Natural killer cell (primary cell): ENCODE data around the gene ZPR1. TPM values are rescaled to one million over a fixed set of nuclear protein-coding genes. Genes with fewer than 3 reads are reported as not detected.

Experiments used
- ATAC-seq, 3 donors: fragments of 150-1000 bp in 2 of 3; fragments of 200-7000 bp in 1 of 3; cut with Tn5 transposase; 1 replicate in 1 of 3; 2 replicates in 2 of 3; pipeline ENCODE4 v1.10.0; 2021; ENCODE audit warnings: mild to moderate bottlenecking in 2 of 3, moderate library complexity in 2 of 3
- DNase-seq, 2 donors: peaks; one replicate each; pipeline versions ENCODE4 v3.0.0 to v3.0.0-alpha.2; 2013 to 2021; ENCODE audit warnings: mixed read lengths in 1 of 2
- H3K27ac ChIP-seq: one replicate; pipeline ENCODE4 v1.5.1; 2013; ENCODE audit warnings: mild to moderate bottlenecking, low read length
- H3K27me3 ChIP-seq: one replicate; pipeline ENCODE4 v1.6.1; 2013; ENCODE audit warnings: low read length; ENCODE audit not compliant: control insufficient read depth, insufficient read depth
- H3K36me3 ChIP-seq: one replicate; pipeline ENCODE4 v1.6.1; 2013; ENCODE audit warnings: low read length; ENCODE audit not compliant: control insufficient read depth, insufficient read depth
- H3K4me1 ChIP-seq: one replicate; pipeline ENCODE4 v1.6.1; 2013; ENCODE audit warnings: low read length; ENCODE audit not compliant: control insufficient read depth, insufficient read depth
- H3K4me3 ChIP-seq: one replicate; pipeline ENCODE4 v1.5.1; 2013; ENCODE audit warnings: low read length
- H3K9me3 ChIP-seq: one replicate; pipeline ENCODE4 v1.6.1; 2013; ENCODE audit warnings: low read length; ENCODE audit not compliant: control insufficient read depth, insufficient read depth
- H3K27ac Mint-ChIP-seq, 2 donors: one replicate each; pipeline ENCODE4 v1.8.0; 2022; ENCODE audit warnings: mild to moderate bottlenecking in 2 of 2, mixed read lengths in 2 of 2, moderate library complexity in 1 of 2
- H3K27me3 Mint-ChIP-seq, 2 donors: one replicate each; pipeline ENCODE4 v1.8.0; 2022; ENCODE audit warnings: low read depth in 2 of 2, mixed read lengths in 2 of 2
- H3K36me3 Mint-ChIP-seq: one replicate; pipeline ENCODE4 v1.8.0; 2022; ENCODE audit warnings: mixed read lengths
- H3K4me1 Mint-ChIP-seq, 2 donors: one replicate each; pipeline ENCODE4 v1.8.0; 2022; ENCODE audit warnings: mixed read lengths in 2 of 2
- H3K4me3 Mint-ChIP-seq: one replicate; pipeline ENCODE4 v1.8.0; 2022; ENCODE audit warnings: mild to moderate bottlenecking, moderate library complexity, mixed read lengths
- H3K9me3 Mint-ChIP-seq, 2 donors: one replicate each; pipeline ENCODE4 v1.8.0; 2022; ENCODE audit warnings: mixed read lengths in 2 of 2
- WGBS: methylation state at CpG from one replicate; pipeline ENCODE4 v1.1.7; 2013; ENCODE audit warnings: missing lambda C conversion rate; ENCODE audit not compliant: insufficient coverage; 5-methylcytosine and 5-hydroxymethylcytosine counted together
- intact Hi-C: fragments of 100-400 bp; cut with micrococcal nuclease; formaldehyde crosslinking; loops from one replicate; pipeline ENCODE4 v1.14.2; 2022
- total RNA-seq, 4 donors: library from RNA; stranded (reverse); fragments of 120-200 nt in 1 of 4; gene quantifications; one replicate each; pipeline versions ENCODE4 v1.2.3 to v1.2.4, GENCODE V29; 2013 to 2022
- TF ChIP-seq, protein P1 (sequence below): fragments of 200-600 bp; IDR thresholded peaks from one replicate; pipeline ENCODE4 v1.8.0; 2022; ENCODE audit warnings: antibody characterized with exemption

ZPR1 gene
- total RNA-seq, 3 donors from 2014 or later (not counting 1 experiment from before 2014, with no cell fraction given): 92.0 to 107 (median 92.6) TPM

DNA sequence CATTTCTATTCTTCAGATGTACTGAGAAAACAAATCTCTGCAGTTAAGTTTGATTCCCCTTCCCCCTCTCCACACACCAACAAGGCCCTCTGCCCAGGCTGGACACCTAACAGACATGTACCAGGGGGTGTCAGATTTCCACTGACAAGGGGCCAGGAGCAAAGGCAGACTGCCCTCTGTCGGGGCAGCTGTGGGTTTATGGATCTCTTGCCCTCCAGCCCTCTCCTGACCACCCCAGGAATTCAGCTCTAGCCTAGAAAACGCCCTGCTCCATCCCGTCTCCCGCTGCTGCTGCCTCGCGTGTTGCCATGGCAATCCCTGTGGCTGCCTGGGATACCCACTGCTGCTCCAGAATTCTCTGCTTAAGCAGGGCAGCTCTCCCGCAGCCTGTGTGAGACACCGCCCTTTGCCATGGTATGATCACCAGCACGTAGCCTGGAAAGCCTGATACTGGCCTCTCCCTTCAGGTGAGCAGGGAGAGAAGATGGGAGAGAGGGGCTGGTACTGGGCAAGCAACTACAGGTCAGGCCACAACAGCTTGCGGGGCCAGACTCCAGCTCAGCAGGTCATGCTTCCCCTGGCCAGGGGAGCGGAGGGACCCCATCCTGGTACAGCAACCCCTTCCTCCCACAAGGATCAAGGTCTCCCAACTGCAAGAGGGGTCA, 56.6 kb downstream of the ZPR1 start:
- H3K27me3 ChIP-seq: no peaks in the 10 kb centered on the region
- intact Hi-C loops: loop anchor here (5.0 kb wide), 2 partner anchors 106 to 496 kb away; partner anchors contain the start of gene APOA1
- H3K27ac ChIP-seq: no peak overlapping the region
- TF ChIP-seq, protein P1, sequence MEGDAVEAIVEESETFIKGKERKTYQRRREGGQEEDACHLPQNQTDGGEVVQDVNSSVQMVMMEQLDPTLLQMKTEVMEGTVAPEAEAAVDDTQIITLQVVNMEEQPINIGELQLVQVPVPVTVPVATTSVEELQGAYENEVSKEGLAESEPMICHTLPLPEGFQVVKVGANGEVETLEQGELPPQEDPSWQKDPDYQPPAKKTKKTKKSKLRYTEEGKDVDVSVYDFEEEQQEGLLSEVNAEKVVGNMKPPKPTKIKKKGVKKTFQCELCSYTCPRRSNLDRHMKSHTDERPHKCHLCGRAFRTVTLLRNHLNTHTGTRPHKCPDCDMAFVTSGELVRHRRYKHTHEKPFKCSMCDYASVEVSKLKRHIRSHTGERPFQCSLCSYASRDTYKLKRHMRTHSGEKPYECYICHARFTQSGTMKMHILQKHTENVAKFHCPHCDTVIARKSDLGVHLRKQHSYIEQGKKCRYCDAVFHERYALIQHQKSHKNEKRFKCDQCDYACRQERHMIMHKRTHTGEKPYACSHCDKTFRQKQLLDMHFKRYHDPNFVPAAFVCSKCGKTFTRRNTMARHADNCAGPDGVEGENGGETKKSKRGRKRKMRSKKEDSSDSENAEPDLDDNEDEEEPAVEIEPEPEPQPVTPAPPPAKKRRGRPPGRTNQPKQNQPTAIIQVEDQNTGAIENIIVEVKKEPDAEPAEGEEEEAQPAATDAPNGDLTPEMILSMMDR: no peak
- H3K4me3 ChIP-seq: no peak overlapping the region
- Mint-ChIP-seq H3K36me3 (no peaks in the 10 kb centered on the region), H3K9me3 (no peaks in the 10 kb centered on the region), H3K27ac (no peak overlapping the region), H3K27me3 (peaks cover 0 to 9% of the 10 kb centered on the region in 2 donors), H3K4me3 (no peak overlapping the region), H3K4me1 (peaks cover 12 to 16% of the 10 kb centered on the region in 2 donors)
- 91% methylated on average over 10 of the region's 11 CpGs for WGBS
- ATAC-seq (no peak), DNase-seq (no peak)
- H3K9me3 ChIP-seq: no peaks in the 10 kb centered on the region
- H3K4me1 ChIP-seq: peaks cover 7% of the 10 kb centered on the region
- no peaks in the 10 kb centered on the region for H3K36me3 ChIP-seq

DNA sequence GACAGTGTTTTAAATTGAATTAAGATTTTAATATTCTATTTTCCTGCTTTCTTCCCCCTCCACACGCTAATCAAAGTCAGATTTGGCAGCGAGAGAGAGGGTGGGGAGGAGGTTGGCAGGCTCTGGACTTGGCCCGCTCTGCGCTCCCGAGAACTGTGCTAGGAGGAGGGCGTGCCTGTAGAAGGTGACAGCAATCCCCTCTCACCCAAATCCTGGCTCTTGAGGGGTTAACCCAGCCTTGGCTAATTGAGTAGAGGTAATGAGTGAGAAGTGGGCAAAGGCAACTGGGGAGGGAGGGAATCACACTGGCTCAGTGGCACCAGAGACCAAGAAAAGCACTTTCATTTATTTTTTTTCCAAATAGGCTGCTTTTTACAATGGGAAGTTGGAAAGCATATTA, 57.2 kb downstream of the ZPR1 start:
- Mint-ChIP-seq H3K27ac (no peak overlapping the region), H3K36me3 (no peaks in the 10 kb centered on the region), H3K4me3 (no peak overlapping the region), H3K27me3 (peaks cover 0 to 9% of the 10 kb centered on the region in 2 donors), H3K9me3 (no peaks in the 10 kb centered on the region), H3K4me1 (peaks cover 12 to 16% of the 10 kb centered on the region in 2 donors)
- Histone ChIP-seq H3K27ac (no peak overlapping the region), H3K9me3 (no peaks in the 10 kb centered on the region), H3K4me1 (peaks cover 7% of the 10 kb centered on the region), H3K36me3 (no peaks in the 10 kb centered on the region), H3K27me3 (no peaks in the 10 kb centered on the region), H3K4me3 (no peak overlapping the region)
- WGBS: 80% methylated on average over 1 of the region's 6 CpGs
- intact Hi-C loops: loop anchor here (5.0 kb wide), 2 partner anchors 107 to 497 kb away; partner anchors contain the start of gene APOA1
- TF ChIP-seq, protein P1: no peak
- DNase-seq (no peak), ATAC-seq (no peak)

DNA sequence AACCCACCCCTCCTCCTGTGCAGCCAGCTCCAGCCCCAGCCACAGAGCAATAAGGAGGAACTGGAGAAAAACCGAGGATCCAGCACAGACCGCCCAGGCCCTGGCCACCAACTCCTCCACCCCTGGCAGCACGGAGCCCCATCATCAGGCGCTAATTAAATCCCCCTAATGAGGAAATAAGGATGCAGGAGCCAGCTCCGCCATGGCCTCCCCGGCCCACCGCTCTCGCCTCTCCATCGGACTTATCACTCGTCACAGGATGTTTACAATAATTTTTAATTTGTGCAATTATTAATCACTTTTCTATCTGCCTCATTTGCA, 57.6 kb downstream of the ZPR1 start:
- Histone ChIP-seq H3K27ac (no peak overlapping the region), H3K27me3 (no peaks in the 10 kb centered on the region), H3K4me3 (no peak overlapping the region), H3K36me3 (no peaks in the 10 kb centered on the region), H3K4me1 (peaks cover 7% of the 10 kb centered on the region), H3K9me3 (no peaks in the 10 kb centered on the region)
- no peak overlapping the region for H3K4me3 Mint-ChIP-seq
- DNase-seq (no peak), ATAC-seq (no peak)
- 91% methylated on average over 10 of the region's 10 CpGs for WGBS
- H3K27ac Mint-ChIP-seq: no peak overlapping the region
- TF ChIP-seq, protein P1: no peak
- H3K4me1 Mint-ChIP-seq: peaks cover 12 to 16% of the 10 kb centered on the region in 2 donors
- no peaks in the 10 kb centered on the region for H3K36me3 Mint-ChIP-seq
- H3K9me3 Mint-ChIP-seq: no peaks in the 10 kb centered on the region
- peaks cover 0 to 9% of the 10 kb centered on the region in 2 donors for H3K27me3 Mint-ChIP-seq
- intact Hi-C loops: loop anchor here (5.0 kb wide), 2 partner anchors 107 to 497 kb away; partner anchors contain the start of gene APOA1
